HepG2 (cell line): ENCODE results near the gene MEIS1.

Experiments
- POLR2A ChIP-seq, 2 experiments: IDR thresholded peaks; 2 replicates each; pipeline ENCODE4 v1.6.1; 2011; ENCODE audit warnings: low read depth in 2 of 2, low read length in 2 of 2, mild to moderate bottlenecking in 1 of 2, moderate library complexity in 1 of 2; ENCODE audit not compliant: insufficient read depth in 1 of 2
- TCF7L2 ChIP-seq: IDR thresholded peaks from 2 replicates; pipeline ENCODE4 v1.6.1; 2011; ENCODE audit warnings: mild to moderate bottlenecking, low read depth, low read length, moderate library complexity

GRCh38 chr2:66580166-66581049 lies 145.5 kb downstream of the MEIS1 start:
- no peak for TF ChIP-seq TCF7L2
- TF ChIP-seq POLR2A (IDR thresholded peaks at IDR 0.05; ENCODE audit: insufficient read depth in 1 of 2, low read depth in 2 of 2, low read length in 2 of 2) = no peak
